ENCODE measurements around the gene CNNM2. TPM values are rescaled to one million over a fixed set of nuclear protein-coding genes. Genes with fewer than 3 reads are reported as not detected.

The CNNM2 gene
- total and polyA plus RNA-seq, 11 donors = 1.3 to 6.3 (median 3.4) TPM

GRCh38 chr10:102917314-102917961 is 656 bp upstream of the CNNM2 start:
- H3K27ac ChIP-seq = peak overlapping the region in 11 of 12 donors; percentile 48 to 91 (median 84)
- WGBS, 4 donors = 0 to 1% (median 1%) methylated on average over 1 to 45 of the region's 45 CpGs
- H3K36me3 ChIP-seq = no peaks in the 10 kb centered on the region
- H3K4me3 ChIP-seq = peak overlapping the region; percentile 51 to 95 (median 86)
- TF ChIP-seq CTCF (IDR thresholded peaks at IDR 0.05) (peak; percentile 95 to 100 (median 98)), POLR2A (IDR thresholded peaks at IDR 0.05) (no peak)
- no peaks in the 10 kb centered on the region for H3K9me3 ChIP-seq
- peaks cover 0 to 44% (median 30%) of the 10 kb centered on the region in 12 donors for H3K4me1 ChIP-seq
- DNase-seq (peak; percentile 79 to 92 (median 82)), ATAC-seq (peak; percentile 33 to 77 (median 74))
- intact Hi-C loops (cut with DNase I) = loop anchor here (1.0 to 10.0 kb wide), 12 partner anchors 135 to 417 kb away; partner anchors contain the start of gene RPEL1 (in 4 of the 10)
- no peaks in the 10 kb centered on the region for H3K27me3 ChIP-seq

GRCh38 chr10:102918817-102919245 is 737 bp downstream of the CNNM2 start:
- no peaks in the 10 kb centered on the region for H3K36me3 ChIP-seq
- intact Hi-C loops (cut with DNase I) = loop anchor here in 8 of 10 donors (2.0 to 10.0 kb wide), 7 partner anchors 133 to 416 kb away; partner anchors contain the start of genes NT5C2 (in 1 of the 8) and RPEL1 (in 1 of the 8)
- DNase-seq (peak in 1 of 5 donors; percentile 13), ATAC-seq (no peak)
- no peaks in the 10 kb centered on the region for H3K27me3 ChIP-seq
- peaks cover 0 to 50% (median 34%) of the 10 kb centered on the region in 12 donors for H3K4me1 ChIP-seq
- peak overlapping the region; percentile 51 to 95 (median 86) for H3K4me3 ChIP-seq
- WGBS, 4 donors = 0 to 1% (median 0%) methylated on average over 31 to 49 of the region's 49 CpGs
- TF ChIP-seq CTCF (IDR thresholded peaks at IDR 0.05) (peak in 1 of 12 donors; percentile 14), POLR2A (IDR thresholded peaks at IDR 0.05) (no peak)
- no peaks in the 10 kb centered on the region for H3K9me3 ChIP-seq
- peak overlapping the region; percentile 26 to 91 (median 84) for H3K27ac ChIP-seq

GRCh38 chr10:102919246-102919959 is 1.3 kb downstream of the CNNM2 start:
- peaks cover 0 to 50% (median 33%) of the 10 kb centered on the region in 12 donors for H3K4me1 ChIP-seq
- no peaks in the 10 kb centered on the region for H3K36me3 ChIP-seq
- no peaks in the 10 kb centered on the region for H3K27me3 ChIP-seq
- DNase-seq (peak in 2 of 5 donors; percentile 39 to 65), ATAC-seq (no peak)
- peak overlapping the region; percentile 51 to 95 (median 86) for H3K4me3 ChIP-seq
- intact Hi-C loops (cut with DNase I) = loop anchor here in 8 of 10 donors (2.0 to 10.0 kb wide), 7 partner anchors 133 to 415 kb away; partner anchors contain the start of genes NT5C2 (in 1 of the 8) and RPEL1 (in 1 of the 8)
- TF ChIP-seq POLR2A (IDR thresholded peaks at IDR 0.05) (no peak), CTCF (IDR thresholded peaks at IDR 0.05) (no peak)
- H3K27ac ChIP-seq = peak overlapping the region in 3 of 12 donors; percentile 82 to 87 (median 84)
- 19 to 25% (median 20%) methylated on average over 15 to 47 of the region's 47 CpGs for WGBS, 4 donors
- H3K9me3 ChIP-seq = no peaks in the 10 kb centered on the region

All from heart left ventricle (tissue), 16 donors.